HL-60 (cell line): ENCODE measurements around the gene TMEM200A.

ENCODE experiments used
- DNase-seq, 2 experiments: peaks; one replicate each; pipeline ENCODE4 v3.0.0-alpha.2; 2010 to 2020; ENCODE audit warnings: low read depth in 1 of 2, low spot score in 1 of 2
- H3K27ac ChIP-seq: fragments of 250-450 bp; sonication (Bioruptor Pico); replicated peaks from 2 replicates; pipeline ENCODE4 v1.5.1; 2020; ENCODE audit warnings: mild to moderate bottlenecking, moderate library complexity
- H3K27me3 ChIP-seq: fragments of 250-450 bp; sonication (Bioruptor Pico); 2 replicates; pipeline ENCODE4 v1.5.1; 2021; ENCODE audit warnings: mild to moderate bottlenecking, moderate library complexity; ENCODE audit not compliant: insufficient read depth, poor library complexity, severe bottlenecking
- H3K4me3 ChIP-seq: replicated peaks from 2 replicates; pipeline ENCODE4 v1.5.1; 2011; ENCODE audit warnings: mild to moderate bottlenecking, control low read depth, low read length; ENCODE audit not compliant: insufficient read depth
- GABPA ChIP-seq: IDR thresholded peaks from 2 replicates; pipeline ENCODE4 v1.6.1; 2012; ENCODE audit warnings: low read depth
- POLR2AphosphoS5 ChIP-seq: IDR thresholded peaks from 2 replicates; pipeline ENCODE4 v1.6.1; 2012; ENCODE audit warnings: low read depth
- REST ChIP-seq: IDR thresholded peaks from 2 replicates; pipeline ENCODE4 v1.6.1; 2012; ENCODE audit warnings: low read depth; ENCODE audit not compliant: insufficient replicate concordance
- SPI1 ChIP-seq: IDR thresholded peaks from 2 replicates; pipeline ENCODE4 v1.6.1; 2012; ENCODE audit warnings: low read depth, mild to moderate bottlenecking, borderline replicate concordance
- TF ChIP-seq, protein P1 (sequence below): IDR thresholded peaks from one replicate; pipeline ENCODE4 v1.5.1; 2011; ENCODE audit warnings: low read length, control low read depth, inconsistent platforms; ENCODE audit not compliant: insufficient read depth

Gene TMEM200A

GRCh38 chr6:130354322-130354721, 11.5 kb upstream of the TMEM200A start:
- DNase-seq = no peak
- Histone ChIP-seq H3K4me3 (no peak overlapping the region), H3K27ac (no peak overlapping the region), H3K27me3 (no peaks in the 10 kb centered on the region)
- TF ChIP-seq GABPA = no peak
- TF ChIP-seq REST = no peak
- no peak for TF ChIP-seq SPI1
- no peak for TF ChIP-seq POLR2AphosphoS5
- TF ChIP-seq, protein P1, sequence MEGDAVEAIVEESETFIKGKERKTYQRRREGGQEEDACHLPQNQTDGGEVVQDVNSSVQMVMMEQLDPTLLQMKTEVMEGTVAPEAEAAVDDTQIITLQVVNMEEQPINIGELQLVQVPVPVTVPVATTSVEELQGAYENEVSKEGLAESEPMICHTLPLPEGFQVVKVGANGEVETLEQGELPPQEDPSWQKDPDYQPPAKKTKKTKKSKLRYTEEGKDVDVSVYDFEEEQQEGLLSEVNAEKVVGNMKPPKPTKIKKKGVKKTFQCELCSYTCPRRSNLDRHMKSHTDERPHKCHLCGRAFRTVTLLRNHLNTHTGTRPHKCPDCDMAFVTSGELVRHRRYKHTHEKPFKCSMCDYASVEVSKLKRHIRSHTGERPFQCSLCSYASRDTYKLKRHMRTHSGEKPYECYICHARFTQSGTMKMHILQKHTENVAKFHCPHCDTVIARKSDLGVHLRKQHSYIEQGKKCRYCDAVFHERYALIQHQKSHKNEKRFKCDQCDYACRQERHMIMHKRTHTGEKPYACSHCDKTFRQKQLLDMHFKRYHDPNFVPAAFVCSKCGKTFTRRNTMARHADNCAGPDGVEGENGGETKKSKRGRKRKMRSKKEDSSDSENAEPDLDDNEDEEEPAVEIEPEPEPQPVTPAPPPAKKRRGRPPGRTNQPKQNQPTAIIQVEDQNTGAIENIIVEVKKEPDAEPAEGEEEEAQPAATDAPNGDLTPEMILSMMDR = no peak

- TF ChIP-seq, protein P1 = no peak
- TF ChIP-seq POLR2AphosphoS5 (no peak), SPI1 (no peak), GABPA (no peak), REST (no peak)
- no peak for DNase-seq
- Histone ChIP-seq H3K4me3 (no peak overlapping the region), H3K27ac (no peak overlapping the region), H3K27me3 (no peaks in the 10 kb centered on the region)
These were observed 10.2 kb upstream of the TMEM200A start for GRCh38 chr6:130355572-130355971.

- no peak overlapping the region for H3K27ac ChIP-seq
- no peak for DNase-seq
- peaks cover 2% of the 10 kb centered on the region for H3K27me3 ChIP-seq
- H3K4me3 ChIP-seq = no peak overlapping the region
- no peak for TF ChIP-seq REST
- TF ChIP-seq POLR2AphosphoS5 = no peak
- TF ChIP-seq, protein P1 = no peak
- TF ChIP-seq GABPA = no peak
- no peak for TF ChIP-seq SPI1
These were observed 8.4 kb upstream of the TMEM200A start for GRCh38 chr6:130357436-130357835.
